Coronary artery (tissue), 2 donors: Measurements from ENCODE around the gene RNU1-4.
"Not testable (repeated sequence)": the region's sequence is repeated elsewhere in the genome, so short reads cannot be mapped to it uniquely, and the experiment has no call there.

Experiments
- DNase-seq: peaks from one replicate; pipeline ENCODE4 v3.0.0-alpha.2; 2017; ENCODE audit warnings: low spot score
- H3K27ac ChIP-seq, 2 donors: fragments of 200-600 bp; sonication (generic); one replicate each; pipeline ENCODE4 v1.5.1; 2016 to 2019
- H3K4me3 ChIP-seq: fragments of 200-600 bp; sonication (generic); 2 replicates; pipeline ENCODE4 v1.5.1; 2016; ENCODE audit warnings: mild to moderate bottlenecking, moderate library complexity

RNU1-4 gene

DNA sequence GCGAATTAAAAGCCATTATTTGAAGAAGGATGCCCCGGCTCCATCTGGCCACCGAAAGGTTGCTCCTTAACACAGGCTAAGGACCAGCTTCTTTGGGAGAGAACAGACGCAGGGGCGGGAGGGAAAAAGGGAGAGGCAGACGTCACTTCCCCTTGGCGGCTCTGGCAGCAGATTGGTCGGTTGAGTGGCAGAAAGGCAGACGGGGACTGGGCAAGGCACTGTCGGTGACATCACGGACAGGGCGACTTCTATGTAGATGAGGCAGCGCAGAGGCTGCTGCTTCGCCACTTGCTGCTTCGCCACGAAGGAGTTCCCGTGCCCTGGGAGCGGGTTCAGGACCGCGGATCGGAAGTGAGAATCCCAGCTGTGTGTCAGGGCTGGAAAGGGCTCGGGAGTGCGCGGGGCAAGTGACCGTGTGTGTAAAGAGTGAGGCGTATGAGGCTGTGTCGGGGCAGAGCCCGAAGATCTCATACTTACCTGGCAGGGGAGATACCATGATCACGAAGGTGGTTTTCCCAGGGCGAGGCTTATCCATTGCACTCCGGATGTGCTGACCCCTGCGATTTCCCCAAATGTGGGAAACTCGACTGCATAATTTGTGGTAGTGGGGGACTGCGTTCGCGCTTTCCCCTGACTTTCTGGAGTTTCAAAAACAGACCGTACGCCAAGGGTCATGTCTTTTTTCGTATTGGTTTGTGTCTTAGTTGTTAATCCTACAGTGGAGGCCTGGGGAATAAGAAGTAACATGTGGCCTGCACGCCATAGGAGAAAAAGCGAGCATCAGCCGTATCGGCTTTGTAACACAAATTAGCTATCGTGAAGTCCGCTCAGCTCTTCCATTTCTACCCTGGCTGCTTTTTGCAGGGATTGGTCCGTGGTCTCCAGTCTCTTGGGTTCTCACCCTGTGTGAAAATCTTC is at the start of gene RNU1-4:
Gene RNU1-4 (plus strand): TSS at position 470 of the 918 bp plus-strand sequence.
- DNase-seq, H3K27ac ChIP-seq, H3K4me3 ChIP-seq: not testable (repeated sequence)

DNA sequence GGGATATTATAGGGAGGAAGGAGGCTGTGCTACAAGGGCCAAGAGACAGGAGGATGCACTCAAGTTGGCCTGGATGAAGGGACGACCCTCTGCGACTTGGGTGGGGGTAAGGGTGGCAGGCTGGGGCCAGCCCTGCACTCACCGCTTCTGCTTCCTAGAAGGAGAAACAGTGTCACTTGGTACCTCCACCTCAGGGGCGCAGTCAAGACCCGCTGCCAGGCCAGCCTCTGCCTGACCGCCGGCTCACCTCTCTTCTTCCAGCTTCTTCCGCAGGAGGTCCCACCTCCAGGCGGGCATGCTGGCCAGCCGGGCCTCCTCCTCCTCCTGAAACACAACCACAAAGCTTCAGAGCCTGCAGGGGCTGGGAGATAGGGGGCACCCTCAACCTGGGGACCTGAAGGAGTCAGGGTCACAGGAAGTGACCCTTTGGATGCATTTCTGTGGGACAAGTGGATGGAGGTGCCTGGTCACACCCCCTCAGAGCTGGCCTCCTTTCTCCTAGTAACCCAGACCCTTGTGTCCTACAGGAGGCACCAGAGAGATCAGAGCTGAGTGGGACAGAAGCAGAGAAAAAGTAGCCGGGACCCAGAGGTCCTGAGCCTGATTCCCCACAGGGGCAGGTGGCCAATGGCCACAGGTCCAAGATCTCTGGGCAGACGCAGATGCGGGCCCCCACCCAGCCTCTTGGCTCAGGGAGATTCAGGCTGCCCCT is 49.2 kb upstream of the RNU1-4 start:
- H3K27ac ChIP-seq, H3K4me3 ChIP-seq, DNase-seq: not testable (repeated sequence)

DNA sequence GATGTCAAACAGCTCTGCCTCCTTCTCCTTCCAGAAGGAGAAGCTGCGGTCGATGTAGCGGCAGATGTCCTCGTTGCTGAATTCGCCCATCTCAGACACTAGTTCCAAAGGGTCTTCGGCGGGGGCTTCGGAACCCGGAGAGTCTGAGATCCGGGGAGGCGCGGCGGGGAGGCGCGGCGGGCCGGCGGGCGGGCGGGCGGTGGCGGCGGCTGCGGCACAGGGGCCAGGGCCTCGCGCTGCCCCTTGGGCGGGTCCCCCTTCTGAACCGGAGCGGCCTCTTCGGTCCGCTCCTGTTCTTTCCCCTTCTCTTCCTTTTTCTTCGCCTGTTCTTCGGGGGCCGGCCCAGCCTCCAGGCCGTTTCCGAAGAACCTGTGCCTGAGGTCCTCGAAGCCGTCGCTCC is 48.0 kb upstream of the RNU1-4 start:
- H3K4me3 ChIP-seq, DNase-seq, H3K27ac ChIP-seq: not testable (repeated sequence)

DNA sequence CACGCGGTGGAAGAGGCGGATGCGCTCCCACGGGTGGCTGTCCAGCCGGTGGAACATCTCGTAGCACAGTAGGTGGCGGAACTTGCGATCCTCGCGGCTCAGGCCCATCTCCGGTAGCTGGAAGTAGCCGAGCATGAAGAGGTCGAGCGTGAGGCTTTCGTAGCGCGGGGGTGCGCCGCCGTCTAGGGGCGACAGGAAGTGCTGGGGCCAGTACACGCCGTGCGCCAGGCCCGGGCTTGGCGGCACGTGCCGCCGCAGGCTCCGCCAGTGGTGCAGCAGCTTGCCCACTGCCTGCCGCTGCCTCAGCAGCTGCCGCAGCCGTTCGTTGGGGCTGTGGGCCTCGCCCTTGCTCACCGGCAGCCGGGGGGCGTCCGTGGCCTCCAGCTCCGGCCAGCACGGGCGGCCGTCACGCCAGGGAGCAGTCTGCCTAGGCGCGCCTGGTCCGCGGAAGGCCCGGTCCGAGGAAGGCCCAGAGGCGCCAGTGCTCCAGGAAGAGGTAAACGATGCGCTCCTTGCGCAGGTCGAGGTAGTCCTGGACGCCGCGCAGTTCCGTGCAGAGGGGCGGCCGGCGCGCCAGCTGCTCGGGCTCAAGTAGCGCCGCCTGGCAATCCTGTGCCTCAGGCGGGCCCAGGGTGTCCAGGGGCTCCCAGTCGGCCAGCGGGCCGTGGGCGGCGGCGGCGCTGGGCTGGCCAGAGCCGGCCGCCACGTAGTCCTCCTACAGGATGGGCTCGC is 47.4 kb upstream of the RNU1-4 start:
- H3K27ac ChIP-seq, DNase-seq, H3K4me3 ChIP-seq: not testable (repeated sequence)

DNA sequence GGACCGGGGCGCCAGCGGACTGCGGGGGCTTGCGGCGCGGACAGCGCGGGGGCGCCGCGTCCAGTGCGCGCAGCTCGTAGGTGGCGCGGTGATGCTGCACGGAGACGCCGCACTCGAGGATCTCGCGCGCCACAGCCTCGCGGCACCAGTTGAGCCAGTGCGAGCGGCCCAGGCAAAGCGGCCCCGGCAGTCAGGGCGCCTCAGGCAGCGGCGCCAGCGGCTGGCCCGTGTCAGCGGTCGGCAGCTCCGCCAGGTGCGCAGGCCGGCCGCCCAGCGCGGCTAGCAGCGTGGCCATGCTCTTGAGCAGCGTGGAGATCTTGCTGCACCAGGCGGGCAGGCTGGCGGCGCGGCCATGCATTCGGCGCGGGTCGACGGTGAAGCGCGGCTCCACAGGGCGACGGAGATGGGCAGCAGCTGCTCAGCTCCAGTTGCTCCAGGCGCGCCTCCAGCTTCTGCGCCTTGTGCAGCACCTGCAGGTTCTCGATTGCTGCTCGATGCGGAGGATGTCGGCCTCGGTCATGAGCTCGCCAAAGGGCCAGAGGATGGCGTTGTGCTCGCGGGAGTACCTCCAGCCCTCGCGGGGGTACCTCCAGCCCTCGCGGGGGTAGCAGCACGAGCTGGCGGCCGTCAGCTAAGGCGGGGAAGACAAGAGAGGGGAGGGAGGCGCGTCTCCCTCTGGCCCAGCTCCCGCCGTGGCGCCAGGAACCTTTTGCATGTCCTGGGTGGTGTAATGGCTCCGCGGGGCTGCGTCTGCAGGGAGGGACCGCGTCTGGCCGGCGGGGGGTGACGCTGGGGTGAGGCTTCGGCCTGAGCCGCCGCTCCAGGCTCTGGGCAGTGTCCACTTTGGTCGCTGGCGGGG is 46.6 kb upstream of the RNU1-4 start:
- DNase-seq: not testable (repeated sequence)
- H3K4me3 ChIP-seq: peak overlapping the region; percentile 44

DNA sequence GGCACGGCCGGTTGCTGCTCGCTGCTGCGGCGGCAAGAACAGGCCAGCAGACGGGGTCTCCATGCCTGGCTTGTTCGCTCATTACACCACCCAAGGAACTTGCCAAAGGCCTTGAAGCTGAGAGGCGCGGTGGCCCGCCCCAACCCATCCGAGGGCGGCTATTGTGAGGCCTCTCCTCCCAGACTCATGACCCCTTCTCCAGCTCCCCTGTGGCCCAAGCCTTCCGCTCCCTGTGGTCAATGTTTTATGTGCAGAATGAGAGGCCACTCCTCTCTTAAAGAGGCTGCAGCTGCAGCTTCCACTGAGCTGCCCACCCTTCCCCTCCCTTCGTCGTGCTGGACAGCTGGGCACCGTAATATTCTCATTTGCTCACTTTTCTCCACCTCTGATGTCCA is 46.0 kb upstream of the RNU1-4 start:
- H3K27ac ChIP-seq, H3K4me3 ChIP-seq, DNase-seq: not testable (repeated sequence)

More for the DNA sequence above, 46.6 kb upstream of the RNU1-4 start:
- H3K27ac ChIP-seq: not testable (repeated sequence)

DNA sequence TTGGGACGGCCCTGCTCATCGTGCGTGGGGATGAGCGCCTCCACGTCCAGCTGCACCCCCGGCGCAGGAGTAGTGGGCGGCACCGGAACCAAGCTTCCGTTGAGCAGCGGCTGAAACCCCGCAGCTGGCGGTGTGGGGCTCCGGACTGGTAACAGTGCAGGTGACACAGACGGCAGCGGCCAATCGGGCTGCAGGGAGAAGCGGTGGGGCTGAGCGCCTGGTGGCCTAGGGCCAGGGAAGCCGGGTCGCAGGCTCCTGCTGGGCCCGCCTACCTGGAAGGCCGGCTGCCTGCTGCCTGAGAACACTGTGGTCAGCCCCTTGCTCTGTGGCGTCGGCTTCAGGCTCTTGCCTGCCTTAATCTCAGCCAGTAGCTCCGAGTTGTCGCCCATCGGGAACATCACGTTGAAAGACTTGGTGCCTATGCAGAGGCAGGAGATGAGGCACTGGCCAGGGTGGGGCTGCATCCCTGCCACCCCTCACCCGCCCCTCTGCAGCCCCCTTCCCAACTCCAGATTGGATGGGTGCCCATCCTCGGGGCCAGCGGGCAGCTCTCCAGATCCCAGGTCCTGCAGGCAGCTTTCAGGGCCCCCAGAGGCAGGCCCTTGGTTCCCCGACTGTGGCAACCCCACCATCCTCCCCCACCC is 43.7 kb upstream of the RNU1-4 start:
- DNase-seq: peak; percentile 55
- H3K4me3 ChIP-seq, H3K27ac ChIP-seq: not testable (repeated sequence)

DNA sequence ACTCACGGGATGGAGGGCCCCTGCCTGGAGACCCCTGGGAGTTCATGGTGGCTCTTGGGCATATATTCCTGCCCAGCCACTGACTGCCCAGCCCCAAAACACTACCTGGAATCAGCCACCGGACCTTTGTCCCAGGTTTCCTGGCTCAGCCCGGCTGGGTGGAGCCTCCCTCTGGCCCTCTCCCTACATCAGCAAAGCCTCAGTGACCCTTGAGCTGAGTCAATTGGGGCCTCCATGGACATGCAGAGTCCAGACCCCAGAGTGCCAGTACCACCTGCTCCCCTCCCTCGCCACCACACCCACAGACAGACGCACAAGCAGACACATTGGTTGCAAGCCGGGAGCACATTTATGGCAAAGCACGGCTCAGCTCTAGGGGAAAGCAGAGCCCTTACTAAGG is 43.2 kb upstream of the RNU1-4 start:
- not testable (repeated sequence) for DNase-seq, H3K27ac ChIP-seq, H3K4me3 ChIP-seq

DNA sequence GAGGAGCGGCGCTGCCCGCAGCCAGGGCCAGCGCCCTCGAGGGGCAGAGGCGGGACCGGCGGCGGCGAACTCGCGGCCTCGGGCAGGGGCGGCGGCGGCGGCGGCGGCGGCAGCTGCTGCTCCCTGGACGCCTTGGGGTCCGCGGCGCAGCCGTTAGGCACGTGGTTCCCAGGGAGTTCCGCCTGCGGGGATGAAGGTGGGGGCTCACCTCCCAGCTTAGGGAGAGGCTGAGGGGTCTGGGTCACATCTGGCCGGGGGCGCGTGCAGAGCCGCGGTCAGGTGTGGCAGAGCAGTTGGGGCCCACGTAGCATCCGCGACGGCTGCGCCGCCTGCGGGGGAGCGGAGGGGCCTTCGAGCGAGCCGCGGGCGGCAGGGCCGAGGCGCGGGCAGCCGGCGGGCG is 40.9 kb upstream of the RNU1-4 start:
- not testable (repeated sequence) for H3K27ac ChIP-seq, H3K4me3 ChIP-seq
- DNase-seq: peak; percentile 12

DNA sequence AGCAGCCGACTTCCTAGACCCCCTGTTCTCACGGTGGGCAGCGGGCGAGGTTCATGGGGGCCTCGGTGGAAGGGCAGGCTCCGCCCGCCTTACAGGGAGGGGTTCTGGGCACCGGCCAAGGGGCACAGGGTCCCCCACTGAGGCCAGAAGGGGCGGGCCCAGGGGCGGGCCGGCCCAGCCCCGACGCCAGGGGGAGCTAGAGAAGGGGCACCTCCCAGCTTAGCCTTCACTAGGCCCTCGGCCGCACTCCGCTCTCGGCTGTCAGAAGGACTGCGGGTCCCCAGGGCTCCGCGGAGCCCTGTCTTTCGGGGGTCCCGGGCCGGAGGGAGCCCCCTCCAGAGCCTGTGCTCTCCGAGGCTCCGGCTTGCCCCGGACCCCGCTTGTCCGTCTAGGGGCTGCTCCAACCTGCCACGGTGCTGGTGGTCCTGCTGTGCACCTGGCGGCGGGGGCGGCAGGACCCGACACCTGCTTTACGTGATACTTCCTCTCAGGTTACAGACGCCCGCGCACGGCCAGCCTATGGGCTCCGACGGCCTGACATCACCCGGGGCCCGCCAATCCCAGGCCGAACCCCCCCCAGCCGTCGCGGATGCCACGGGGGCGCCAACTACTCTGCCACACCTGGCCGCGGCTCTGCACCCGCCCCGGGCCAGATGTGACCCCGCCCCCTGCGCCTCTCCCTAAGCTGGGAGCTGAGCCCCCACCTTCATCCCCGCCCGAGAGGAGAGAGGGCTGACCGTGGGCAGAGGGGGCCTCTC is 40.0 kb upstream of the RNU1-4 start:
- not testable (repeated sequence) for H3K4me3 ChIP-seq, H3K27ac ChIP-seq, DNase-seq

DNA sequence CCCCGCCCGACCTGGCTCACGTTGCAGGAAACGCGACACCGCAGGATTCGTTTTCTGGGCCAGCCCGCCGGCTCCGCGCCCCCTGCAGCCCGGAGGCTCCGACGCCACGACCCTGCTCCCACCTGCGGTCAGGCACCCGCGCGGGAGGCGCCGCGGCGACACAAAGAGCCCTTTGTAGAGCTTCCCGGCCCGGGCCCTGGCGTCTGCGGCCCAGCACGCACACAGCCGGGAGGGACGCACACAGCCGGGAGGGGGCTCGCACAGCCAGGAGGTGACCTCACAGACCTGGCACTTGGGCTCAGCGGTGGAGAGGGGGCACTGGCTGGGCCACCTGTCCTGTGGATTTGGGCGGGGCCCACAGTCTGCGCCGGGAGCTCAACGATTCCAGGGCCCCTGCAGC is 39.1 kb upstream of the RNU1-4 start:
- H3K4me3 ChIP-seq, DNase-seq, H3K27ac ChIP-seq: not testable (repeated sequence)

DNA sequence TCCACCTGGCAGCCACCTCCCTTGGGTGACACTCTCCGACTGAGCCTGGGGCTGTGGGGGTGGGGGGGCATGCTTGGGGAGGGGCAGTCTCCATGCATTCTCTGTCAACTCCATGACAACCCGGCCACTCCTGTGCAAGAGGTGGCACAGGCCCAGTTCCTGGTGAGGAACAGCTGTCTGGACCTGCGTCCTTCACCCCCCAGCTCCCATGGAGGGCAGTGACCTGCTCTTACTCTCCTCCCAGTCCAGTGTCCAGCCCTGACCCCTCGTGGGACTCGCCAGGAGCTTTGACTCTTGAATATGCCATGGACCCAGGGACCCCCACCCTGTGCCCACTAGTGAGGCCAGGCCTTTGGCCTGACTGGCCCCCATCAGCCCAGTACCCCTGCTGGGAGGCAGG is 38.0 kb upstream of the RNU1-4 start:
- peak; percentile 8 for DNase-seq
- H3K4me3 ChIP-seq, H3K27ac ChIP-seq: not testable (repeated sequence)

DNA sequence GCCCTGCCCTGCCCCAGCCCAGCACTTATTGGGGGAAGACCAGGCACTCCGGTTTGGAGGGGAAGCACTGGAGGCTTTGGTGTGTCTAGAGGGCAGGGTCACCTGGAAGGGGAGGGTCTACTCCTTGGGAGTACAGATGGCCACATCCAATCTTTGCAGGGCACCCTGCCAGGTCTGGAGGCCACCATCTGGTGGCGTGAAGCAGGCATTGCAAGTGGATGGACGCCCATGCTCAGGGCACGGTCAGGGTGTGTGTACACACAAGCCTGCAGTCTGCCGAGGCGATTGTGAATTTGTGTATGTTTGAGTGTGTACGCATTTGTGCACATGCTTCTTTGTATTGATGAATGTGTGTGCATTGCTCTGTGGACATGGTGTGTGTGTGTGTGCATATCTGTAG is 37.2 kb upstream of the RNU1-4 start:
- H3K27ac ChIP-seq, DNase-seq, H3K4me3 ChIP-seq: not testable (repeated sequence)

DNA sequence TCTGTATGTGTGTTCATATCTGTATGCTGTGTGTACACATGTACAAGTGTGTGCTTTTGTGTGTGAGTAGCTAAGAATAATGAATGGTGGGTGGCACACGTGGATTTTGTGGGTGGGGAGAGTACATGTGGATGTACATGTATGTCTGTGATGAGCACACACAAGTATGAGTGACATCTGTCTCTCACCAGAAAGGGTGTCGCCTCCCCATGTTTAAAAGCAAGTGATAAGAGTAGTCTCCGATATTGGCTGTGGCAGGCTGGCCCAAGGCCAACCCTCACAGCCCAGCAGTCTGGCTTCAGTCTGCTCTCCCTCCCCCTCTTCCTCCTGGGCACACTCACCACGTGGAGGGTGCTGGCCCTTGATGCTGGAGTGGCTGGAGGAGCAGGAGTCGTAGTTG is 36.7 kb upstream of the RNU1-4 start:
- H3K27ac ChIP-seq, DNase-seq, H3K4me3 ChIP-seq: not testable (repeated sequence)

DNA sequence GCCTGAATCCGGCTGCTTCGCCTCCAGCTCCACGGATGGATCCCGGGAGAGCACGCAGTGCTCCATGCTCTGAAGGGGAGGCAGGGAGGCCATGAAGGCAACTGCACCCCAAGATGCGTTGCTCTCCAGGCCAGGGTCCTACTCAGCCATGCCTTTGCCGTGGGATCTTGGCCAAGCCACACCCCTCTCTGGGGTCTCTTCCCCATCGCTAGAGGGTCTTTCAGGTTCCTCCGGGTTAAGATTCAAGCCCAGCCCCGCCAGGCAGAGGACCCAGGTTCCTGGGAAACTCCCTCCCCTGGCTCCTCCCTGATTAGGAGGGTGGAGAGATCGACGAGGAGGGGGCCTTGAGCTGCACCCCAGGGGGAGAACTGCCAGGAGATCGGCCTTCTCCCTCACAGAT is 36.2 kb upstream of the RNU1-4 start:
- H3K4me3 ChIP-seq, H3K27ac ChIP-seq: not testable (repeated sequence)
- peak; percentile 45 for DNase-seq

DNA sequence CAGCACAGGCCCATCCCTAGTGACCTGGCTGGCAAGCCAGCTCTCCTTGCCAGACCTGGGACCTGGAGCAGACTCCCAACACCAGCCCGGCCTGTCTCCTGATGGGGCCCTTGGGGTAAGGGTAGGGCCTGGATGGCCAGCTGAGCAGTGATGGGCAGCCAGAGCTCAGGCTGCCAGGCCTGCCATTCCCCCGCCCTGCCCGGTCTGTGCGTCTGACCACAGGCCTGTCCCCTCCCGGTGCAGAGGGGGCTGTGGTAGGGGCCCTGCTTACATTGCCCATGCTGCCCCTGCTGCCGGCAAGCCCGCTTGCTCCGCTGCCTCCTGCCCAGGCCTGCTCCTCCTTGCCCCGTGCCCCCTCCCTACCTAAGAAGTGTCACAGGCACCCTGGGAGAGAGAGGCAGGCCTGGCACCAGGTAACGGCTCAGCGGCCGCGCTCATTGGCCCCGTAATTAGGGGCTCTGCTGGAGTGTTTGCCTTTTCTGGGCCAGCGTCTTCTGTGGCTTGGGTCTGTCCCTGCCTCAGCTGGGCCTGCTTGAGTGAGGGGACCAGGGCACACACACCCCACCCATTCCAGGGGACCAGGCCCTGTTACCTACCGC is 35.7 kb upstream of the RNU1-4 start:
- not testable (repeated sequence) for DNase-seq, H3K4me3 ChIP-seq, H3K27ac ChIP-seq

DNA sequence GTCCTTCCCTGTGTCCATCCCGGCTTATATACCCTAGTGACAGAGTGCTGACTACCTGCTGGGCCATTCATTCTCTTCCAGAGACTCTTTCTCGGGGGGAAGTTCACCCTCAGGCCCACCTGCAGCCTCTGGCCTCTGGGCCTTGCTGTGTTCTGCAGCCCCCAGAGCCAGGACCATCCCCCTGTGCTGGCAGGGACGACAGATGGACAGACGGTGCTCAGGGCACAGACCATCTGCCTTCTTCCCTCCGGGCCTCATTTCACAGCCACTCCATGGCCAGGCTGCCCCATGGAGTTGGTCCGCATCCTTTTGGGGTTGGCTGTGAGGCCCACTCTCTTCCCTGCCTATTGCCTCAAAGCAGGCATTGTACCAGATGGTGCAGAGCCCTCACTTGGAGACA is 34.0 kb upstream of the RNU1-4 start:
- peak; percentile 7 for DNase-seq
- H3K27ac ChIP-seq, H3K4me3 ChIP-seq: not testable (repeated sequence)
